OCI-LY1 (cell line): ENCODE measurements around the gene CLPTM1L.

ENCODE experiments used
- CTCF ChIP-seq: fragments of 200-600 bp; sonication (generic), shearing (Covaris generic); IDR thresholded peaks from 2 replicates; pipeline ENCODE4 v1.5.1; 2017; ENCODE audit warnings: mild to moderate bottlenecking, antibody characterized with exemption, low read length, moderate library complexity, mixed read lengths
- EZH2 ChIP-seq: fragments of 200-600 bp; sonication (generic), shearing (Covaris generic); IDR thresholded peaks from 2 replicates; pipeline ENCODE4 v1.8.0; 2017; ENCODE audit warnings: borderline replicate concordance, mixed run types, mild to moderate bottlenecking, antibody characterized with exemption, low read length, moderate library complexity, mixed read lengths

GRCh38 chr5:1293416-1294205 is 51.3 kb downstream of the CLPTM1L start:
- TF ChIP-seq CTCF (no peak), EZH2 (no peak)
